Measurements from ENCODE around the gene ZFP42.

The ZFP42 gene

GRCh38 chr4:188032170-188032569 lies 36.6 kb downstream of the ZFP42 start:
- no peak for TF ChIP-seq CTCF (IDR thresholded peaks at IDR 0.05; ENCODE audit: low read depth, low read length, poor library complexity, severe bottlenecking)
- no peak for TF ChIP-seq EZH2phosphoT487 (IDR thresholded peaks at IDR 0.05; ENCODE audit: borderline replicate concordance, low read length)
- H3F3A ChIP-seq (ENCODE audit: control insufficient read depth, insufficient read depth): no peaks in the 10 kb centered on the region
- H3K4me2 ChIP-seq (ENCODE audit: low read length): no peak overlapping the region
- H3K4me3 ChIP-seq (ENCODE audit: low read length): no peak overlapping the region
- no peak overlapping the region for H3K27ac ChIP-seq (ENCODE audit: low read depth, low read length)
- H3K27me3 ChIP-seq (ENCODE audit: control insufficient read depth, low read length): no peaks in the 10 kb centered on the region
- no peaks in the 10 kb centered on the region for H3K79me2 ChIP-seq (ENCODE audit: control insufficient read depth, low read length)
- no peaks in the 10 kb centered on the region for H3K9me2 ChIP-seq (replicated peaks; ENCODE audit: control insufficient read depth, low read length)
- H4K20me1 ChIP-seq (ENCODE audit: control insufficient read depth, insufficient read depth, low read depth, low read length): no peaks in the 10 kb centered on the region
- no peaks in the 10 kb centered on the region for H3K4me1 ChIP-seq (ENCODE audit: control insufficient read depth, low read length)
- peaks cover 8% of the 10 kb centered on the region; the same call in 1 of the 2 replicates for H3K9me3 ChIP-seq (ENCODE audit: control insufficient read depth, insufficient read depth, low read length)
- no peaks in the 10 kb centered on the region for H3K36me3 ChIP-seq (ENCODE audit: control insufficient read depth, low read length)

- no peaks in the 10 kb centered on the region for H3K79me2 ChIP-seq (ENCODE audit: control insufficient read depth, low read length)
- H3F3A ChIP-seq (ENCODE audit: control insufficient read depth, insufficient read depth): no peaks in the 10 kb centered on the region
- no peak for TF ChIP-seq CTCF (IDR thresholded peaks at IDR 0.05; ENCODE audit: low read depth, low read length, poor library complexity, severe bottlenecking)
- no peak for TF ChIP-seq EZH2phosphoT487 (IDR thresholded peaks at IDR 0.05; ENCODE audit: borderline replicate concordance, low read length)
- no peaks in the 10 kb centered on the region for H3K4me1 ChIP-seq (ENCODE audit: control insufficient read depth, low read length)
- no peaks in the 10 kb centered on the region for H3K27me3 ChIP-seq (ENCODE audit: control insufficient read depth, low read length)
- H3K36me3 ChIP-seq (ENCODE audit: control insufficient read depth, low read length): no peaks in the 10 kb centered on the region
- no peak overlapping the region for H3K27ac ChIP-seq (ENCODE audit: low read depth, low read length)
- no peak overlapping the region for H3K4me3 ChIP-seq (ENCODE audit: low read length)
- no peak overlapping the region for H3K4me2 ChIP-seq (ENCODE audit: low read length)
- no peaks in the 10 kb centered on the region for H3K9me2 ChIP-seq (replicated peaks; ENCODE audit: control insufficient read depth, low read length)
- H4K20me1 ChIP-seq (ENCODE audit: control insufficient read depth, insufficient read depth, low read depth, low read length): no peaks in the 10 kb centered on the region
- H3K9me3 ChIP-seq (ENCODE audit: control insufficient read depth, insufficient read depth, low read length): peaks cover 8% of the 10 kb centered on the region; the same call in 1 of the 2 replicates
Measured at GRCh38 chr4:188032583-188032982, 37.0 kb downstream of the ZFP42 start.

- TF ChIP-seq CTCF (IDR thresholded peaks at IDR 0.05; ENCODE audit: low read depth, low read length, poor library complexity, severe bottlenecking): no peak
- no peak for TF ChIP-seq EZH2phosphoT487 (IDR thresholded peaks at IDR 0.05; ENCODE audit: borderline replicate concordance, low read length)
Measured at GRCh38 chr4:188037003-188037713, 41.6 kb downstream of the ZFP42 start.

More at GRCh38 chr4:188037003-188037713, 41.6 kb downstream of the ZFP42 start:
- Histone ChIP-seq H4K20me1 (ENCODE audit: control insufficient read depth, insufficient read depth, low read depth, low read length) (no peaks in the 10 kb centered on the region), H3K36me3 (ENCODE audit: control insufficient read depth, low read length) (no peaks in the 10 kb centered on the region), H3K4me1 (ENCODE audit: control insufficient read depth, low read length) (no peaks in the 10 kb centered on the region), H3K4me2 (ENCODE audit: low read length) (no peak overlapping the region), H3F3A (ENCODE audit: control insufficient read depth, insufficient read depth) (no peaks in the 10 kb centered on the region), H3K79me2 (ENCODE audit: control insufficient read depth, low read length) (no peaks in the 10 kb centered on the region), H3K27ac (ENCODE audit: low read depth, low read length) (no peak overlapping the region), H3K9me3 (ENCODE audit: control insufficient read depth, insufficient read depth, low read length) (peaks cover 4% of the 10 kb centered on the region; the same call in 1 of the 2 replicates), H3K9me2 (replicated peaks; ENCODE audit: control insufficient read depth, low read length) (no peaks in the 10 kb centered on the region), H3K4me3 (ENCODE audit: low read length) (no peak overlapping the region), H3K27me3 (ENCODE audit: control insufficient read depth, low read length) (no peaks in the 10 kb centered on the region)
